GM23338 (cell line): Measurements from ENCODE around the gene R3HCC1L.

ENCODE experiments used
- CREB1 ChIP-seq: fragments of 250-450 bp; sonication (Bioruptor Pico); IDR thresholded peaks from 2 replicates; pipeline ENCODE4 v1.5.0; 2020; ENCODE audit warnings: low read depth, mild to moderate bottlenecking, moderate library complexity
- EZH2 ChIP-seq: fragments of 200-600 bp; sonication (generic); IDR thresholded peaks from one replicate; pipeline ENCODE4 v1.8.0; 2017; ENCODE audit warnings: antibody characterized with exemption, mild to moderate bottlenecking, low read depth; ENCODE audit not compliant: unreplicated experiment
- EZH2phosphoT487 ChIP-seq: fragments of 200-600 bp; sonication (generic); IDR thresholded peaks from one replicate; pipeline ENCODE4 v1.8.1; 2018; ENCODE audit warnings: antibody characterized with exemption; ENCODE audit not compliant: unreplicated experiment
- JUNB ChIP-seq: IDR thresholded peaks from one replicate; pipeline ENCODE4 v1.6.1; 2016; ENCODE audit warnings: antibody characterized with exemption; ENCODE audit not compliant: unreplicated experiment
- NANOG ChIP-seq: IDR thresholded peaks from 2 replicates; pipeline ENCODE4 v1.6.1; 2016; ENCODE audit warnings: antibody characterized with exemption, borderline replicate concordance
- POLR2AphosphoS5 ChIP-seq: IDR thresholded peaks from 2 replicates; pipeline ENCODE4 v1.6.1; 2016; ENCODE audit warnings: antibody characterized with exemption, low read depth
- STAT1 ChIP-seq: IDR thresholded peaks from one replicate; pipeline ENCODE4 v1.6.1; 2016; ENCODE audit warnings: antibody characterized with exemption; ENCODE audit not compliant: unreplicated experiment
- ZNF114 ChIP-seq: fragments of 250-450 bp; sonication (Bioruptor Pico); IDR thresholded peaks from 2 replicates; pipeline ENCODE4 v1.5.0; 2020; ENCODE audit warnings: mild to moderate bottlenecking, moderate library complexity
- ZNF331 ChIP-seq: fragments of 250-450 bp; sonication (Bioruptor Pico); IDR thresholded peaks from 2 replicates; pipeline ENCODE4 v1.5.0; 2020; ENCODE audit warnings: low read depth, mild to moderate bottlenecking, moderate library complexity
- TF ChIP-seq, protein P1 (sequence below), 2 experiments: fragments of 200-600 bp in 1 of 2; sonication (generic) in 1 of 2; conservative IDR thresholded peaks; 2 replicates each; pipeline versions ENCODE4 v1.5.1 to v1.6.1; 2016 to 2017; ENCODE audit warnings: antibody characterized with exemption in 2 of 2, low read depth in 2 of 2, mild to moderate bottlenecking in 2 of 2, moderate library complexity in 1 of 2
- TF ChIP-seq, protein P2 (sequence below): IDR thresholded peaks from one replicate; pipeline ENCODE4 v1.6.1; 2018; ENCODE audit warnings: antibody characterized with exemption; ENCODE audit not compliant: unreplicated experiment
- TF ChIP-seq, protein P3 (sequence below): IDR thresholded peaks from 2 replicates; pipeline ENCODE4 v1.6.1; 2016; ENCODE audit warnings: antibody characterized with exemption
- TF ChIP-seq, protein P4 (sequence below): fragments of 250-450 bp; sonication (Bioruptor Pico); IDR thresholded peaks from 2 replicates; pipeline ENCODE4 v1.5.0; 2020; ENCODE audit warnings: mild to moderate bottlenecking, moderate library complexity

DNA sequence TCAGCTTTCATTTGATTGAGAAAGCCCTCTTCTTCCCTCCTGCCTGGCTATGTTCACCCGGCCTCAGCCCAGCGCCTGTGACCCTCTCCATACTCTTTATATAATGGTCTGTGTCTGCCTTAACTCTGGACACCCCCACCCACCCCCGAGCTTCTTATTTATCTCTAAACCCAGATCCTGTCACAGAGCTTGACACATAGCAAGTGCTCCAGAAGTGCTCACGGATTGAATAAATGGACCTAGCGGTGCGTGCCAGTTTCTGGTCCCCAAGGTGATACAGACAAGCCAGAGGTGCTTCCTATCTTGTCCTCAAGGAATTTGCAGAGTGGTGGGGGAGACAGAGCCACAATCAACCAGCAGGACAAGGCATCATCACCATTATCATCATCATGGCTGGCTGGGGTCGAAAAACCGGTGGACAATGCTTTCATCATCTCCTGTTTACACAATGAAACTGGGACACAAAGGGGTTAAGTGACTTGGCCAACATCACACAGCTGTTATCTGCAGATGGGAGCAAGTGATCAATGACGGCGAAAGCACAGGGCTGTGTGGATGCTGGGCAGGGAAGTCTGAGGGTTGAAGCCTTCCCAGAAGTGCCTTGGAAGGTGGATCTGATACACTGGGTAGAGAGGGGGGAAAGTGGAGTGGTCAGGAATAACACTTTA lies 135.8 kb downstream of the R3HCC1L start:
- no peak for TF ChIP-seq EZH2phosphoT487
- TF ChIP-seq, protein P1, sequence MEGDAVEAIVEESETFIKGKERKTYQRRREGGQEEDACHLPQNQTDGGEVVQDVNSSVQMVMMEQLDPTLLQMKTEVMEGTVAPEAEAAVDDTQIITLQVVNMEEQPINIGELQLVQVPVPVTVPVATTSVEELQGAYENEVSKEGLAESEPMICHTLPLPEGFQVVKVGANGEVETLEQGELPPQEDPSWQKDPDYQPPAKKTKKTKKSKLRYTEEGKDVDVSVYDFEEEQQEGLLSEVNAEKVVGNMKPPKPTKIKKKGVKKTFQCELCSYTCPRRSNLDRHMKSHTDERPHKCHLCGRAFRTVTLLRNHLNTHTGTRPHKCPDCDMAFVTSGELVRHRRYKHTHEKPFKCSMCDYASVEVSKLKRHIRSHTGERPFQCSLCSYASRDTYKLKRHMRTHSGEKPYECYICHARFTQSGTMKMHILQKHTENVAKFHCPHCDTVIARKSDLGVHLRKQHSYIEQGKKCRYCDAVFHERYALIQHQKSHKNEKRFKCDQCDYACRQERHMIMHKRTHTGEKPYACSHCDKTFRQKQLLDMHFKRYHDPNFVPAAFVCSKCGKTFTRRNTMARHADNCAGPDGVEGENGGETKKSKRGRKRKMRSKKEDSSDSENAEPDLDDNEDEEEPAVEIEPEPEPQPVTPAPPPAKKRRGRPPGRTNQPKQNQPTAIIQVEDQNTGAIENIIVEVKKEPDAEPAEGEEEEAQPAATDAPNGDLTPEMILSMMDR (conservative IDR thresholded peaks at IDR 0.05; ENCODE audit: low read depth in 2 of 2) = no peak
- no peak for TF ChIP-seq POLR2AphosphoS5
- no peak for TF ChIP-seq JUNB
- no peak for TF ChIP-seq CREB1 (CRISPR knock-in tag)
- TF ChIP-seq, protein P2, sequence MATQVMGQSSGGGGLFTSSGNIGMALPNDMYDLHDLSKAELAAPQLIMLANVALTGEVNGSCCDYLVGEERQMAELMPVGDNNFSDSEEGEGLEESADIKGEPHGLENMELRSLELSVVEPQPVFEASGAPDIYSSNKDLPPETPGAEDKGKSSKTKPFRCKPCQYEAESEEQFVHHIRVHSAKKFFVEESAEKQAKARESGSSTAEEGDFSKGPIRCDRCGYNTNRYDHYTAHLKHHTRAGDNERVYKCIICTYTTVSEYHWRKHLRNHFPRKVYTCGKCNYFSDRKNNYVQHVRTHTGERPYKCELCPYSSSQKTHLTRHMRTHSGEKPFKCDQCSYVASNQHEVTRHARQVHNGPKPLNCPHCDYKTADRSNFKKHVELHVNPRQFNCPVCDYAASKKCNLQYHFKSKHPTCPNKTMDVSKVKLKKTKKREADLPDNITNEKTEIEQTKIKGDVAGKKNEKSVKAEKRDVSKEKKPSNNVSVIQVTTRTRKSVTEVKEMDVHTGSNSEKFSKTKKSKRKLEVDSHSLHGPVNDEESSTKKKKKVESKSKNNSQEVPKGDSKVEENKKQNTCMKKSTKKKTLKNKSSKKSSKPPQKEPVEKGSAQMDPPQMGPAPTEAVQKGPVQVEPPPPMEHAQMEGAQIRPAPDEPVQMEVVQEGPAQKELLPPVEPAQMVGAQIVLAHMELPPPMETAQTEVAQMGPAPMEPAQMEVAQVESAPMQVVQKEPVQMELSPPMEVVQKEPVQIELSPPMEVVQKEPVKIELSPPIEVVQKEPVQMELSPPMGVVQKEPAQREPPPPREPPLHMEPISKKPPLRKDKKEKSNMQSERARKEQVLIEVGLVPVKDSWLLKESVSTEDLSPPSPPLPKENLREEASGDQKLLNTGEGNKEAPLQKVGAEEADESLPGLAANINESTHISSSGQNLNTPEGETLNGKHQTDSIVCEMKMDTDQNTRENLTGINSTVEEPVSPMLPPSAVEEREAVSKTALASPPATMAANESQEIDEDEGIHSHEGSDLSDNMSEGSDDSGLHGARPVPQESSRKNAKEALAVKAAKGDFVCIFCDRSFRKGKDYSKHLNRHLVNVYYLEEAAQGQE = no peak
- no peak for TF ChIP-seq EZH2
- TF ChIP-seq ZNF331 (CRISPR knock-in tag) = no peak
- TF ChIP-seq ZNF114 (CRISPR knock-in tag) = no peak
- no peak for TF ChIP-seq STAT1
- TF ChIP-seq, protein P3, sequence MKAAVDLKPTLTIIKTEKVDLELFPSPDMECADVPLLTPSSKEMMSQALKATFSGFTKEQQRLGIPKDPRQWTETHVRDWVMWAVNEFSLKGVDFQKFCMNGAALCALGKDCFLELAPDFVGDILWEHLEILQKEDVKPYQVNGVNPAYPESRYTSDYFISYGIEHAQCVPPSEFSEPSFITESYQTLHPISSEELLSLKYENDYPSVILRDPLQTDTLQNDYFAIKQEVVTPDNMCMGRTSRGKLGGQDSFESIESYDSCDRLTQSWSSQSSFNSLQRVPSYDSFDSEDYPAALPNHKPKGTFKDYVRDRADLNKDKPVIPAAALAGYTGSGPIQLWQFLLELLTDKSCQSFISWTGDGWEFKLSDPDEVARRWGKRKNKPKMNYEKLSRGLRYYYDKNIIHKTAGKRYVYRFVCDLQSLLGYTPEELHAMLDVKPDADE = no peak
- TF ChIP-seq, protein P4, sequence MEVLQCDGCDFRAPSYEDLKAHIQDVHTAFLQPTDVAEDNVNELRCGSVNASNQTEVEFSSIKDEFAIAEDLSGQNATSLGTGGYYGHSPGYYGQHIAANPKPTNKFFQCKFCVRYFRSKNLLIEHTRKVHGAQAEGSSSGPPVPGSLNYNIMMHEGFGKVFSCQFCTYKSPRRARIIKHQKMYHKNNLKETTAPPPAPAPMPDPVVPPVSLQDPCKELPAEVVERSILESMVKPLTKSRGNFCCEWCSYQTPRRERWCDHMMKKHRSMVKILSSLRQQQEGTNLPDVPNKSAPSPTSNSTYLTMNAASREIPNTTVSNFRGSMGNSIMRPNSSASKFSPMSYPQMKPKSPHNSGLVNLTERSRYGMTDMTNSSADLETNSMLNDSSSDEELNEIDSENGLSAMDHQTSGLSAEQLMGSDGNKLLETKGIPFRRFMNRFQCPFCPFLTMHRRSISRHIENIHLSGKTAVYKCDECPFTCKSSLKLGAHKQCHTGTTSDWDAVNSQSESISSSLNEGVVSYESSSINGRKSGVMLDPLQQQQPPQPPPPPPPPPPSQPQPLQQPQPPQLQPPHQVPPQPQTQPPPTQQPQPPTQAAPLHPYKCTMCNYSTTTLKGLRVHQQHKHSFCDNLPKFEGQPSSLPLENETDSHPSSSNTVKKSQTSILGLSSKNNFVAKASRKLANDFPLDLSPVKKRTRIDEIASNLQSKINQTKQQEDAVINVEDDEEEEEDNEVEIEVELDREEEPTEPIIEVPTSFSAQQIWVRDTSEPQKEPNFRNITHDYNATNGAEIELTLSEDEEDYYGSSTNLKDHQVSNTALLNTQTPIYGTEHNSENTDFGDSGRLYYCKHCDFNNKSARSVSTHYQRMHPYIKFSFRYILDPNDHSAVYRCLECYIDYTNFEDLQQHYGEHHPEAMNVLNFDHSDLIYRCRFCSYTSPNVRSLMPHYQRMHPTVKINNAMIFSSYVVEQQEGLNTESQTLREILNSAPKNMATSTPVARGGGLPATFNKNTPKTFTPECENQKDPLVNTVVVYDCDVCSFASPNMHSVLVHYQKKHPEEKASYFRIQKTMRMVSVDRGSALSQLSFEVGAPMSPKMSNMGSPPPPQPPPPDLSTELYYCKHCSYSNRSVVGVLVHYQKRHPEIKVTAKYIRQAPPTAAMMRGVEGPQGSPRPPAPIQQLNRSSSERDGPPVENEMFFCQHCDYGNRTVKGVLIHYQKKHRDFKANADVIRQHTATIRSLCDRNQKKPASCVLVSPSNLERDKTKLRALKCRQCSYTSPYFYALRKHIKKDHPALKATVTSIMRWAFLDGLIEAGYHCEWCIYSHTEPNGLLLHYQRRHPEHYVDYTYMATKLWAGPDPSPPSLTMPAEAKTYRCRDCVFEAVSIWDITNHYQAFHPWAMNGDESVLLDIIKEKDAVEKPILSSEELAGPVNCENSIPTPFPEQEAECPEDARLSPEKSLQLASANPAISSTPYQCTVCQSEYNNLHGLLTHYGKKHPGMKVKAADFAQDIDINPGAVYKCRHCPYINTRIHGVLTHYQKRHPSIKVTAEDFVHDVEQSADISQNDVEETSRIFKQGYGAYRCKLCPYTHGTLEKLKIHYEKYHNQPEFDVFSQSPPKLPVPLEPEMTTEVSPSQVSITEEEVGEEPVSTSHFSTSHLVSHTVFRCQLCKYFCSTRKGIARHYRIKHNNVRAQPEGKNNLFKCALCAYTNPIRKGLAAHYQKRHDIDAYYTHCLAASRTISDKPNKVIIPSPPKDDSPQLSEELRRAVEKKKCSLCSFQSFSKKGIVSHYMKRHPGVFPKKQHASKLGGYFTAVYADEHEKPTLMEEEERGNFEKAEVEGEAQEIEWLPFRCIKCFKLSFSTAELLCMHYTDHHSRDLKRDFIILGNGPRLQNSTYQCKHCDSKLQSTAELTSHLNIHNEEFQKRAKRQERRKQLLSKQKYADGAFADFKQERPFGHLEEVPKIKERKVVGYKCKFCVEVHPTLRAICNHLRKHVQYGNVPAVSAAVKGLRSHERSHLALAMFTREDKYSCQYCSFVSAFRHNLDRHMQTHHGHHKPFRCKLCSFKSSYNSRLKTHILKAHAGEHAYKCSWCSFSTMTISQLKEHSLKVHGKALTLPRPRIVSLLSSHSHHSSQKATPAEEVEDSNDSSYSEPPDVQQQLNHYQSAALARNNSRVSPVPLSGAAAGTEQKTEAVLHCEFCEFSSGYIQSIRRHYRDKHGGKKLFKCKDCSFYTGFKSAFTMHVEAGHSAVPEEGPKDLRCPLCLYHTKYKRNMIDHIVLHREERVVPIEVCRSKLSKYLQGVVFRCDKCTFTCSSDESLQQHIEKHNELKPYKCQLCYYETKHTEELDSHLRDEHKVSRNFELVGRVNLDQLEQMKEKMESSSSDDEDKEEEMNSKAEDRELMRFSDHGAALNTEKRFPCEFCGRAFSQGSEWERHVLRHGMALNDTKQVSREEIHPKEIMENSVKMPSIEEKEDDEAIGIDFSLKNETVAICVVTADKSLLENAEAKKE = no peak
- TF ChIP-seq NANOG = no peak
